ENCODE data around the gene SMAD3.

SMAD3 gene

DNA sequence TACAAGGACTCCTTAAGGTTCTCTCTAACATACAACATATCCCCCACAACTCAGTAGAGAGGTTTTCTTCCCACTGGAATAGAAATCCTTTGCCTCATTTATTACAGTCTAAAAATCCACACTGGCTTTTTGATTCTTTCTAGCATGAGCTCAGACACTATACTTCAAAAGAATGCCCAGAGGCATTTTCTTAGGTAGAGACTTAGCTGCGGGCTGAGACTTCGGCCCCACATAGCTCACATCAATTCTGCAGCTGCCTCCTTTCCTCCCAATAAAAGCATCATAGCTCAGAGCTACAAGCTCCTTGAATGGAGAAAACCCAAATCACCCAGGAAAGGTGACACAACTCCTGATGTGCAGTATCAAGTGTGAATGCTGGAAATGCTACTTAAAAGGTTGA is 136.7 kb downstream of the SMAD3 start:
- Histone ChIP-seq H3K36me3 (ENCODE audit: insufficient read depth, low read length) (peaks cover 3% of the 10 kb centered on the region; the same call in 1 of the 2 replicates), H3K9me3 (ENCODE audit: control insufficient read depth, insufficient read depth, low read length) (no peaks in the 10 kb centered on the region), H3K9ac (ENCODE audit: low read depth, low read length) (no peak overlapping the region), H3K4me1 (ENCODE audit: insufficient read depth, low read length) (peaks cover 10% of the 10 kb centered on the region)

DNA sequence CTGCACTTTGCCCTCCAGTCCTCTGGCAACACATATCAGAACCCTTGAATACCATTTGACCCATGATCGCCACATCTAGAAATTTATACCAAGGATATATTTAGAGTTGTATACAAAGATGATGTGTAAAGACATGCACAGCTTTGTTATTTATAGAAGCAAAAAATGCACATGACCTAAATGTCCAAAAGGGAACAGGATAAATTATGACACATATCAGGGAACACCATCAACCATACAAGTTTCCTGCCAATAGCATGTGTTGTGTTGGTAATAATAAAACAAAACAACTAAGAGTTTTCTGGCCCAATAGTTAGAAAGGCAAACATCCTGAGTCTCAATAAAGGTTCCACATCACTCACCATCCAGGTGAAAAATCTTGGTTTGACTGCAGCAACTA is 137.6 kb downstream of the SMAD3 start:
- no peaks in the 10 kb centered on the region for H3K9me3 ChIP-seq (ENCODE audit: control insufficient read depth, insufficient read depth, low read length)
- peaks cover 10% of the 10 kb centered on the region for H3K4me1 ChIP-seq (ENCODE audit: insufficient read depth, low read length)
- no peak overlapping the region for H3K9ac ChIP-seq (ENCODE audit: low read depth, low read length)
- peaks cover 3% of the 10 kb centered on the region; the same call in 1 of the 2 replicates for H3K36me3 ChIP-seq (ENCODE audit: insufficient read depth, low read length)

DNA sequence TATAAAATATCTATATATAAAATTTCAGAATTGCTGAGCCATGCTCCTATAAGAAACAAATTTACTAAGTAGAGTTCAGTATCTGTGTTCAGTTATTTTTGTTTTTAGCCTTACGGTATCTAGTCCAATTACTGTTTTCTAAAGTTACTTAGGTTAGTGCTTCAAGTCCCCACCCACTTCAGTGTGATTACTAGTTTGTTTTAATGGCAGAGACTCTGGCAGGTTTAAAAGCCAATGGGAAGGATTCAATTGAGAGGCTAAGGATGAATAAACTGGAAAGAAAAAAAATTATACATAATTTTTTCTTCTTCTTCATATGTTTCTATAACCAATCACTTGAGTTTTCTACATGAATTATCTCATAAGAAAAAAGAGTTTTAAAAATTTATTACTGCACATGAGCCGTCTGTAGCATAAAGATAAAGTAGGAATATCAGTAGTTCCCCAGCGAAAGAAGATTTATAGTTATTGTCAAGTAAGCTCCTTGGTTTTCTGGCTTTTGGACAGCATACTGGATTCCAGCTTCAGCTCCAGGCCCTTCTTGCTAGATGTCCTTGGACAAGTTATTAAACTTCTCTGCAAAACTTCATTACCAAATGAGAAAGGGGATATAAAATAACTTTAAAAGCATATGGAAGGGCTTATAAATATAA is 142.3 kb downstream of the SMAD3 start:
- Histone ChIP-seq H3K9me3 (ENCODE audit: control insufficient read depth, insufficient read depth, low read length) (no peaks in the 10 kb centered on the region), H3K36me3 (ENCODE audit: insufficient read depth, low read length) (peaks cover 3% of the 10 kb centered on the region; the same call in 1 of the 2 replicates), H3K4me1 (ENCODE audit: insufficient read depth, low read length) (no peaks in the 10 kb centered on the region), H3K9ac (ENCODE audit: low read depth, low read length) (no peak overlapping the region)

DNA sequence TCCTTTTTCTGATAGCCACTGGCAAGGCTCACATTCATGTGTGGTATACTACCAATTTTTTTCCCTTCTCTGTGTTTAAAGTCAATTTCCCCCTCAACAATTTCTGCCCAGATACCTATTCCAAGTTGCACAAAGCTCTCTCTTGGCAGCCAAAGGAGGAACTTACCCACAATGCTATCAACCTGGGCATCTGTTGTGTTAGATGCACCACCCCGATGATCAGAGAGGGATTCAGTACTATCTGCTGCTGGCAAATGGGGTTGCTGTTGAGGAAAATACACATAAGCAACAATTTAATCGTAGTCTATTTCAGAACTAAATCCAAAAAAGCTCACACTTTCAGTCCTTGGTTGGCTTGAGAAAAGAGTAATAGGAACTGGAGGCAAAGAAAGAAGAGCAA is 143.0 kb downstream of the SMAD3 start:
- Histone ChIP-seq H3K36me3 (ENCODE audit: insufficient read depth, low read length) (no peaks in the 10 kb centered on the region; the same call in 1 of the 2 replicates), H3K9ac (ENCODE audit: low read depth, low read length) (no peak overlapping the region), H3K4me1 (ENCODE audit: insufficient read depth, low read length) (no peaks in the 10 kb centered on the region), H3K9me3 (ENCODE audit: control insufficient read depth, insufficient read depth, low read length) (no peaks in the 10 kb centered on the region)

DNA sequence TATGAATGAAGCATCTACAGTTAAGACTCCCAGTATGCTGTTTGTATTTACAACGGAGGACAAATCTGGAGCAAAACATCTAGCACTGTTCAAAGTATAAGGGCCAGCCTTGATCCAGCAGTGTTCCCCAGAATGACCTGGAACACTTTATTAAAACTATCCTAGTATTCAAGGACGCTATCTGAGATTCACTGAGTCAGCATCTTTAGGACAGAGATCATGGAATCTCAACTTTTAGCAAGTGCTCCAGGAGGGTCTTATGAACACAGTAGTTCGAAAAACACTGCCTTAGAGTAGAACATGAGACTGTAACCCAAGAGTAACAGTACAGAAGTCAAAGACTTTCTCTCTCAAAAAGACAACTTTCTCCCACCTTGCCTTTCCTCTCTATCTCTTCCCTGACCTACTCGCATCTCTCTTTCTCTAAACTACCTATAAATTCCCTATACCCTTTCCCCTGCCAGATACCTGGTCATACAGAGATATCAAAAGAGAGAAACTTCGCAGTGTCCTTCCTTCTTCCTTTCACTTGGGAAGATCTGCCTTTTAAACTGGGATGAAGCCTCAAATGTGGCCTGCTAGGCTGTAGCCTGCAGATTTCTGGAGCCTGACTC is 145.3 kb downstream of the SMAD3 start:
- no peaks in the 10 kb centered on the region for H3K4me1 ChIP-seq (ENCODE audit: insufficient read depth, low read length)
- H3K36me3 ChIP-seq (ENCODE audit: insufficient read depth, low read length): no peaks in the 10 kb centered on the region; the same call in 1 of the 2 replicates
- no peaks in the 10 kb centered on the region for H3K9me3 ChIP-seq (ENCODE audit: control insufficient read depth, insufficient read depth, low read length)
- H3K9ac ChIP-seq (ENCODE audit: low read depth, low read length): no peak overlapping the region

DNA sequence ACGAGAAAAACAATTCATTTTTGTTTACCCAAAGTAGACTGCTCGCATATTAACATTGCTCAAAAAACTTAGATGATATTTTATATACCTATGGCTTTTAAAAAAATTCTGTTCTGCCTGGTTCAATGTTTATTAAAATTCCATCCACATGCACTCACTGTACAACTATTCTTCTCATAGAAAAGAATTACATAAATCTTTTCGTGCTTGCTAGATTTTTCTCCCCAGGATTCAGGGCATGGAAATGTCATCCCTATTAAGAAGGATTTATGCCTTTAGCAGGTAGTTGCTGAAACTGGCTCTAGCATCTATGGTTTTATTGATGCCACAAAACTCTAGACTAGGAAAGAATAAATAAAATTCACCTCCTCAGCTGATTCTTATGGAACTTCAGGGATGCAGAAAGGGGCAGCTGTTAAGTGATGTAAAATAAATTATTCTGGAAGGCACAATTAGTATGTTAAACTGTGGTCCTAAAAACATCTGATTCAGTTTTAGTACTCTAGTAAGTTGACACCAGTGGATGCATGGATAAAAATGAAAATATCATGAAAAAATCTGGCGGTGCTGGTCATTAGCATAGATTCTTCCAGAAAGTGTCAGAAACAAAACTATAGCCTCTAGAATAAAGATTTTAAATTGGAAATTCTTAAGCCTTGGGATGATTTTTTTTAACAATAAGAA is 147.4 kb downstream of the SMAD3 start:
- Histone ChIP-seq H3K36me3 (ENCODE audit: insufficient read depth, low read length) (no peaks in the 10 kb centered on the region), H3K4me1 (ENCODE audit: insufficient read depth, low read length) (no peaks in the 10 kb centered on the region)

DNA sequence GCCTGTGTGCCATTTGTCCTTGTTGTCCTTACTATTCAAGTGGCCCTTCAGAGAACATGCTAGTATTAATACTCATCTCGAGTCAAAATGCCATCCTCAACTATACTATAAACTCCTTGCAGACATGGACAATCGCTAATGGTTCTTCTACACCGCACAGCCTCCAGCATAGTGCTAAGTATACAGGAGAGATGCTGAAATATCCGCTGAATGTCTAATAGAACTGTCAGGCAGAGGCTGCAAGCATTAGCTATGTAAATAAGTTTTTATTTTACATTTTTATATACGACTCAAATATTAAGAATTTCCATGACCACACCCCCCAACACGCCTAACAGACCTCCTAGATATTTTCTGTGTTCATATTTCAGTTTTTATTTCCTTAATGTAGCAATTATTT is 149.7 kb downstream of the SMAD3 start:
- no peaks in the 10 kb centered on the region for H3K4me1 ChIP-seq (ENCODE audit: insufficient read depth, low read length)
- no peaks in the 10 kb centered on the region for H3K9me3 ChIP-seq (ENCODE audit: control insufficient read depth, insufficient read depth, low read length)
- H3K36me3 ChIP-seq (ENCODE audit: insufficient read depth, low read length): no peaks in the 10 kb centered on the region
- no peak overlapping the region for H3K9ac ChIP-seq (ENCODE audit: low read depth, low read length)

More for the DNA sequence above, 147.4 kb downstream of the SMAD3 start:
- no peaks in the 10 kb centered on the region for H3K9me3 ChIP-seq (ENCODE audit: control insufficient read depth, insufficient read depth, low read length)
- H3K9ac ChIP-seq (ENCODE audit: low read depth, low read length): no peak overlapping the region

DNA sequence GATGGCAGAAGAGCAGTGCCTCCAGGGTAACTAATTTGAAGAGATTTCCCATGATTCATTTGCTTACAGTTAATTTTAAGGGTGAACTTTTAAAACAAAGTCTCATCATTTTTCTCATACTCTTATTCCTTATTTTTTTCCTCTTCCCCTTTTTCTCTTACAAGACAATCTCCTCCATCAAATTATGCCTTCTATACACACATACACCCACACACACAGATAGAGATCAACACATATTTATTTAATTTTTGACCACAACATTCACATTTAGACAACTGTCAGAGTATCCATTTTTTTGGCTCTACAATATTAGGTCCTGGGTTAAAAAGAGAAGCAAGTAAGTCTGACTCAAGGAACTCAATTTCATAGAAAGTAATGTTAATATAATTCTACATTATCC is 151.5 kb downstream of the SMAD3 start:
- Histone ChIP-seq H3K4me1 (ENCODE audit: insufficient read depth, low read length) (no peaks in the 10 kb centered on the region), H3K36me3 (ENCODE audit: insufficient read depth, low read length) (no peaks in the 10 kb centered on the region), H3K9me3 (ENCODE audit: control insufficient read depth, insufficient read depth, low read length) (no peaks in the 10 kb centered on the region), H3K9ac (ENCODE audit: low read depth, low read length) (no peak overlapping the region)

DNA sequence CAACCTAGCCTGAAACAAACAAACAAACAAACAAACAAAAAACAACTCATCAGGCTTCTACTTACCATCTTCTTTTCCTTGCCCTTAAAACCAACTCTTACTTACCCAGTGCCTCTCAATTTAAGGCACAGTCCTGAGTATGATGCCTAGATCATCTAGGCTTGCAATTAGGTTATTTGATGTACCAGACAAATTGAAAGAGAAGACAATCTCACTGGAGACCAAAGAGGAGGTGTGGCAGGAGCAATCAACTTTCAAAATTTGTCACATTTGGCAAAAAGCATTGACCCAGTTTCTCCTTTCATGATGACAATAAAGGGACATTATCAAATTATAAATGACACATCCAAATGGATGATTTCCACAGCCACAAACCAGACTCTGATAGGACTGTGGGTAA is 153.0 kb downstream of the SMAD3 start:
- no peaks in the 10 kb centered on the region for H3K36me3 ChIP-seq (ENCODE audit: insufficient read depth, low read length)
- no peaks in the 10 kb centered on the region for H3K4me1 ChIP-seq (ENCODE audit: insufficient read depth, low read length)
- H3K9ac ChIP-seq (ENCODE audit: low read depth, low read length): no peak overlapping the region
- no peaks in the 10 kb centered on the region for H3K9me3 ChIP-seq (ENCODE audit: control insufficient read depth, insufficient read depth, low read length)

DNA sequence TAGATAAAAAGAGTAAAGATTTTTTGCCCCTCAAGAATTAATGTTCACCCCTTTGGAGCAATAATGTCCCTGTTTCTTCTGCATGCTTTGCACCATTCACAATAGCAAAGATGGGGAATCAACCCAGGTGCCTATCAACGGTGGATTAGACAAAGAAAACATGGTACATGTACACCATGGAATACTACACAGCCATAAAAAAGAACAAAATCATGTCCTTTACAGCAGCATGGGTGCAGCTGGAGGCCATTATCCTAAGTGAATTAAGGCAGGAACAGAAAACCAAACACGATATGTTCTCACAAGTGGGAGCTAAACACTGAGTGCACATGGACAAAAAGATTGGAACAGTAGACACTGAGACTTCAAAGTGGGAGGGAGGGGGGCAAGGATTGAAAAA is 153.9 kb downstream of the SMAD3 start:
- H3K9ac ChIP-seq (ENCODE audit: low read depth, low read length): no peak overlapping the region
- H3K9me3 ChIP-seq (ENCODE audit: control insufficient read depth, insufficient read depth, low read length): no peaks in the 10 kb centered on the region
- no peaks in the 10 kb centered on the region for H3K36me3 ChIP-seq (ENCODE audit: insufficient read depth, low read length)
- no peaks in the 10 kb centered on the region for H3K4me1 ChIP-seq (ENCODE audit: insufficient read depth, low read length)

DNA sequence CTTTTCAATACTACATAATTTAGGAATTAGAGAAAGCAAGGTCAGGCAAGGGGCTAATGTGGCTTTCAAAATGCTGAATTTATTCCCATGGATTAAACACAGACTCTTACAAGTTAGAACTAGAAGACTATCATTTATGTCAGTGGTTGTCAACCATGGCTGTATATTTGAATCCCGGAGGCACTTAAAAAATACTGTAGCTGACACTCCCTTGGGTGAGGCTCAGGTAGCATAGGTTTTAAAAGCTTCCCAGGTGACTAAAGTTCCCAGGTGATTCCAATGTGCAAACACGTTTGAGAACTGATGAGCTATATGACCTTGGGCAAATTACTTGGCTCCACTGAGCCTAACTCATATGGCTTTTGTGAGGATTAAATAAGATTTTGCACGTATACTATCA is 159.5 kb downstream of the SMAD3 start:
- H3K4me1 ChIP-seq (ENCODE audit: insufficient read depth, low read length): no peaks in the 10 kb centered on the region

DNA sequence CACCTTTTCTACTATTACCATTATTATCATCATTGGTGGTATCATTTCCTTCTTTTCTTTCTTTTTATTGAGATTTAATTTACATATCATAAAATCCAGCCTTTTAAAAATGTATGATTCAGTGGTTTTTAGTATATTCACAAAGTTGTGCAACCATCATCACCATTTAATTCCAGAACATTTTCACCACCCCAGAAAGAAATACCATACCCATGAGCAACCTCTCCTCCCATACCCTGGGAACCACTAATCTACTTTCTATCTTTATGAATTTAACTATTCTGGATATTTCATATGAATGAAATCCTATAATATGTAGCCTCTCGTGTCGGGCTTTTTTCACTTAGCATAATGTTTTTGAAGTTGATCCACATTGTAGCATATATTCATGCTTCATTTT is 159.9 kb downstream of the SMAD3 start:
- H3K9me3 ChIP-seq (ENCODE audit: control insufficient read depth, insufficient read depth, low read length): no peaks in the 10 kb centered on the region
- no peaks in the 10 kb centered on the region for H3K36me3 ChIP-seq (ENCODE audit: insufficient read depth, low read length)
- H3K9ac ChIP-seq (ENCODE audit: low read depth, low read length): no peak overlapping the region
- no peaks in the 10 kb centered on the region for H3K4me1 ChIP-seq (ENCODE audit: insufficient read depth, low read length)

More for the DNA sequence above, 159.5 kb downstream of the SMAD3 start:
- Histone ChIP-seq H3K36me3 (ENCODE audit: insufficient read depth, low read length) (no peaks in the 10 kb centered on the region), H3K9ac (ENCODE audit: low read depth, low read length) (no peak overlapping the region), H3K9me3 (ENCODE audit: control insufficient read depth, insufficient read depth, low read length) (no peaks in the 10 kb centered on the region)

DNA sequence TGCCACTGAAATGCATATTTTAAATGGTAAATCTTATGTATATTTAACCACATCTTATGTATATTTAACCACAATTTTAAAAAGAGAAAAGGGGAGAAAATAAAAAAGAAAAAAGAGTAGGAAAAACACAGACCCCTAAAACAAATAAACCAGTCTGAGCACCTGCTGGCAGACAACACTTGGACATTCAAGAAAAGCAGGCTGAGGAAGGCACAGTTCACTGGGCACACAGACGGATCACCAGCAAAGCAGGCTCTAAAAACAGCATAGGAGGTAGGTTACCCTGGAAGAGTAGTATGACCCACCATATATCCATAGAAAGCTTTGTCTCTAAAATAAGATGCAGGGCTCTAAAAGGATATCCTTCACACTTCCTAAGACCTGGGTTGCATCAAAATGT is 162.0 kb downstream of the SMAD3 start:
- H3K9ac ChIP-seq (ENCODE audit: low read depth, low read length): no peak overlapping the region
- no peaks in the 10 kb centered on the region; the same call in 1 of the 2 replicates for H3K36me3 ChIP-seq (ENCODE audit: insufficient read depth, low read length)
- no peaks in the 10 kb centered on the region for H3K9me3 ChIP-seq (ENCODE audit: control insufficient read depth, insufficient read depth, low read length)
- H3K4me1 ChIP-seq (ENCODE audit: insufficient read depth, low read length): no peaks in the 10 kb centered on the region

DNA sequence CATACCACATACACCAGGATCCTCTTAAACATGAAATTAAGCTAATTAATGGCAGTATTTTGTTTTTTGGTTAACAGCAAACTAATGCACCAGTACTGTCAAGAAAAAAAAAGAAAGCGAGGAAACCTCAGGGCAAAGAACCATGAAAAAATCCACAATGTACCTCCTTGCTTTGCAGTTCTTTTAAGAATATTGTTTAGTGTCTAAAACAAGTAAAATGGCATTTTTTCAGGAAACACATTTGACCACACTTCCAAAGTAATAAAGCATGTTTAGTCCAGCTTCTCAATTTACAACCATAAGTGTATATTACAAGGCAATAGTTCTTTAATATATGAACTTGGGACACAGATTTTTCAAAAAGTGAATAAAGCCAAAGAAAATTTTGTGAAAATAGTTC is 162.4 kb downstream of the SMAD3 start:
- Histone ChIP-seq H3K9me3 (ENCODE audit: control insufficient read depth, insufficient read depth, low read length) (no peaks in the 10 kb centered on the region), H3K36me3 (ENCODE audit: insufficient read depth, low read length) (no peaks in the 10 kb centered on the region; the same call in 1 of the 2 replicates)

DNA sequence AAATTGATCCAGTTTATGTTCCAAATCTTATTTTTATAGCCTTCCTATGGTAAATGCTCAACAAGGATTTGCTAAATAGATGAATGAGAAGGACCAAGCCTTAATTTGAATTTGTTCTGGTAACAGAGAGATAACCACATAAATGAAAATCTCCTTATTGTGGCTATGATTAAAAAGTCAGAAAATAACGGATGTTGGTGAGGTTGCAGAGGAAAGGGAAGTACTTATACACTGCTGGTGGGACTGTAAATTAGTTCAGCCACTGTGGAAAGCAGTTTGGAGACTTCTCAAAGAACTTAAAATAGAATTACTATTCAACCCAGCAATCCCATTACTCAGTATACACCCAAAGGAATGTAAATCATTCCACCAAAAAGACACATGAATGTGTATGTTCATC is 162.9 kb downstream of the SMAD3 start:
- Histone ChIP-seq H3K4me1 (ENCODE audit: insufficient read depth, low read length) (no peaks in the 10 kb centered on the region), H3K9me3 (ENCODE audit: control insufficient read depth, insufficient read depth, low read length) (no peaks in the 10 kb centered on the region), H3K36me3 (ENCODE audit: insufficient read depth, low read length) (no peaks in the 10 kb centered on the region; the same call in 1 of the 2 replicates), H3K9ac (ENCODE audit: low read depth, low read length) (no peak overlapping the region)

More for the DNA sequence above, 162.4 kb downstream of the SMAD3 start:
- Histone ChIP-seq H3K4me1 (ENCODE audit: insufficient read depth, low read length) (no peaks in the 10 kb centered on the region), H3K9ac (ENCODE audit: low read depth, low read length) (no peak overlapping the region)
